ENCODE results near the gene ADM2. TPM values are rescaled to one million over a fixed set of nuclear protein-coding genes. Genes with fewer than 3 reads are reported as not detected.

The ADM2 gene
- polyA plus RNA-seq, 10 donors: 0.25 to 0.63 (median 0.39) TPM

- DNase-seq: no peak
These were observed 14.0 kb upstream of the ADM2 start for GRCh38 chr22:50467341-50467740.

GRCh38 chr22:50467773-50468440, 13.4 kb upstream of the ADM2 start:
- no peak for DNase-seq

DNA sequence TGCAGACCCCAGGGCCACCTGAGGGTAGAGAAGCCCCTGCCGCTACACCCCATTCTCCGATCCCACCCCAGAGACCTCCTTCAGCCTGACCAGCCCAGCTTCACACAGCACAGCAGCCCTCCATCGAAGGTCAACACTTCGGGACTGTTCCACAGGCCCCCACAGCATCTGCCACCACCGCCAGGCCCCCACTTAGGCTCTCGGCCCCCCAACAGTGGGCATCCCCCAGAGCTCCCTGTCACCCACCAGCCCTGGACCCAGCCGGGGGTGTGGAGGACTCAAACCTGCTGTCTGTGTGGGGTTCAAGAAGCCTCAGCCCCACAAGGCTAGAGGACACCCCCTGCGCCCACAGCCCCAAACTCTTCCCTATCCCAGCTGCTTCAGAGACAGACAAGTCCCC, 12.7 kb upstream of the ADM2 start:
- no peak for DNase-seq

- DNase-seq: no peak
These were observed 11.7 kb upstream of the ADM2 start for GRCh38 chr22:50469377-50470305.

GRCh38 chr22:50470491-50470890, 10.9 kb upstream of the ADM2 start:
- no peak for DNase-seq

DNA sequence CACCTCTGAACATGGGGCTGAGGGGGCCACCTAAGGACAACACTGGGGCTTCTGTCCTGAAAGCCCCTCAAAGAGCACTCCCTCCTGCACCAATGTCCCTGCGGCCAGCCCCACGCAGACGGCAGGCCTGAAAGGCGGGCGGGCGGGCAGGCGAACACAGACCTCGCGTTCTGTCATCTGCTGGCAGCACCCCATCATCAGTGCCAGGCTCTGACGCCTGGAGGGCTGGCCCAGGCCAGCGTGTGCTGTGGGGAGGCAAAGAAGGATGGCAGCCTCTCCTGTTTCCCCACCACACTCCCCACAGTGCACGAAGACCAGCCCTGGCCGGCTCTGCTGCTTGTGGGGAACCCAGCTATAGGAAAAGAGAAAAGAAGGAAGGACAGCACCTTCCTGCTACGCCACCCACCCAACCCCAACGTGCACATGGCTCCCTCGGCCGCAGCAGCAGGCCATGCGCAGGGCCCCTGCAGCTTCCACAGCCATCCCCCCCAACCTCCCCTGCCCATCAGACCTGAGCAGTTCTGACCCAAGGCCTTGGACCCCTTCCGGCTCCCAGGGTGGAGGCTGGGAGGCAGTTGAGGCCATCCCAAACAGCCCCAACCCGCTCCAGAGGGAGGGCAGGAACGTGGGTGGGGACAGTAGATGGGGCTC, 10.0 kb upstream of the ADM2 start:
- no peak for DNase-seq

GRCh38 chr22:50471962-50472361, 9.4 kb upstream of the ADM2 start:
- no peak for DNase-seq

DNA sequence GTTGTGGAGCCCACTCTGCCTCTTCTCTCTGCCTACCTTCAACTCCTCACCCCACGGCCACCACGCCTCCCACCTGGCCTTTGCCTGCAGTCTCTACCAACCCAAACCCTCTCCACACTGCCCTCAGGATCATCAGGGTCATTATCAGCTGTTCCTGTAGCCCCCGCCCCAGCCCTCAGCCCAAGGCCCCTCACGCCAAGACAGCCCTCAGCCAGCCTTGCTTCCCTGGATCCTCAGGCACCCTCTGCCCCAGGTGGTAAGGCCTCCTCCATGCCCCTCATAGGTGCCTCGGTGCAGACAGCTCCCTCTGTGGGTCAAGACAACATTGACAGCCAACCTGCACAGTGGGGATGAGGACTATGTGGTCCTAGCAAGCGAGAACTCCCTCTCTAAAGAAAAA, 8.3 kb upstream of the ADM2 start:
- DNase-seq: no peak

DNA sequence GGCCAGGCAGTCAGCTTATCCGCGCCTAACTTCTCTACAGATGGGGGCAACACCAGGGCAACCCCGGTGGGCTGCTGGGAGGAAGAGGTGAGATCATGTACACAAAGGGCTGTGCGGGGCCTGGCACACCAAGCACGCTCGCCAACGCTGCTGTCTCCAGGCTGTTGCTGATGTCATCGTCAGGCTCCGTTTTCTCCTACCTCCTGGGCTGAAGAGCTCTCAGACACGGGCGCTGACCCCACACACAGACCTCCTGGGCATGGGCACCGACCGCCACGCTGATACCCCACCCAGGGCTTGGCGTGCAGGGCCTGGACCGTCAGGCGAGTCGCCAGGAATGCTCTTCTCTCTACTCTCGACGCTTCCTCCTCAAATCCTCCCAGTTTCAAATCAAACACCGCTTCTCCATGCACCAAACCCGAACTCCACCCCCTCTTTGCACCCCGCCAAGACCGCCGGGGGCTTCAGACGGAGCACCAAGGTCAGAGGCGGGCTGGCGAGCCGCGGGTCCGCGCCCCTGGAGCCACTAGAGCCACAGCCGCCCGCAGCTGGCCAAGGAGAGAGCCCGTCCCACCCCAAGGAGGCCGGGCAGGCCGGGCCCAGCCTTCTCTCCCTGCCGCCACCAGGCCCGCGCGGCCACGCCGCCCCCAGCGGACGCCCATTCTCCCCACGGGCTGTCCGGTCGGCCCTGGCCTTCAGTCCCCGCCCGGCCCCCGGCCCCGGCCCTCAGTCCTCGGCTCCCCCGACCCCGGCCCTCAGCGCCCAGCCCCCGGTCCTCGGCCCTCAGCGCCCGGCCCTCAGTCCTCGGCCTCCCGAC, 7.3 kb upstream of the ADM2 start:
- peak in 2 of 3 donors; percentile 15 to 61 for DNase-seq

- DNase-seq: peak; percentile 91 to 97 (median 97)
These were observed 6.4 kb upstream of the ADM2 start, which contains the start of gene SBF1 for GRCh38 chr22:50474710-50475651. Gene SBF1 (minus strand): TSS chr22:50475035. CDS start chr22:50474840, 195 bp downstream.

DNA sequence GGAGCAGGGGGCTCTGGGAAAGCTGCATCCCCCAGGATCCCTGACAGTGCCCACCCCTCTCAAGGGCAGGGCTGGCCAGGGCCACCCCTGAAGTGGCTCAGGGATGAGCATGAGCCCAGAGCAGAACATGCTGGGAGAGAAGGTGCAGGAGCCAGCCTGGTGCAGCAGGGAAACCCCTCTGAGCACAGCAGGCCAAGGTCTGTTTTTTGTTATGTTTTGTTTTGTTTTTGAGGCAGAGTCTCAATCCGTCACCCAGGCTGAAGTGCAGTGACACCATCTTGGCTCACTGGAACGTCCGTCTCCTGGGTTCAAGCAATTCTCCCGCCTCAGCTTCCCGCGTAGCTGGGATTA, 5.7 kb upstream of the ADM2 start:
- no peak for DNase-seq

DNA sequence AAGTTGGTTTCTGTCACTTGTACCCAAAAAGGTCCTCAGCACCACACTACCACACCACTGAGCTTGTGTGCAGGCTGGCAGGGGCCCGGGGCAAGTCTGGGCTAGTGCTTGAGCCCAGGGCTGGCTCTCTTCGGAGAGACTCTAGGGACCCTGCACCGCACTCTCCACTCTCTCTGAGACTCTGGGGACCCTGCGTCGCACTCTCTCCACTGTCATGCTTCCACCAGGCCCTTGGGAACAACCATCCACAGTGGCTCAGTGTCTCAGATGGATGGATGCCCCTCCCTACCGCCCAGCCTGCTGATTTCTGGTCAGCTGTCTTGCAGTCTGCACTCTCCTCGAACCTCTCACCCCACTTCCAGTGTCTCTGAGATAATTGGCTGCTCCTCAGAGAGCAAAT, 4.5 kb upstream of the ADM2 start:
- DNase-seq: no peak

DNA sequence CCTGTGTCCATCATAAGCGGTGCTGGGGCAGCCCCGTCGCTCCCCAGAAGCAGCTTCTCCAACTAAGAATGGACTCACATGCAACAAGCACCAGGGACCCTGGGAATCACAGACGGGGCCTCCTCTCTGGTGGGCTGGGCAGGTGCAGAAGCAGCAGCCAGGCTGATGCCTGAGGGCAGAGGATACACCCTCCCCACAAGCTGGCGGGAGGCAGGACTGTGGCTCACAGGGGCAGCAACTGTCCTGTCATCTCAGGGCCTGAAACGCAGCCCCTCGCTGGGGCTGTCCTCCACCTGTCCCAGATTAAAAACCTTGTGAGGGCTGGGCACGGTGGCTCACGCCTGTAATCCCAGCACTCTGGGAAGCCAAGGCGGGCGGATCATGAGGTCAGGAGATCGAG, 3.4 kb upstream of the ADM2 start:
- DNase-seq: no peak

DNA sequence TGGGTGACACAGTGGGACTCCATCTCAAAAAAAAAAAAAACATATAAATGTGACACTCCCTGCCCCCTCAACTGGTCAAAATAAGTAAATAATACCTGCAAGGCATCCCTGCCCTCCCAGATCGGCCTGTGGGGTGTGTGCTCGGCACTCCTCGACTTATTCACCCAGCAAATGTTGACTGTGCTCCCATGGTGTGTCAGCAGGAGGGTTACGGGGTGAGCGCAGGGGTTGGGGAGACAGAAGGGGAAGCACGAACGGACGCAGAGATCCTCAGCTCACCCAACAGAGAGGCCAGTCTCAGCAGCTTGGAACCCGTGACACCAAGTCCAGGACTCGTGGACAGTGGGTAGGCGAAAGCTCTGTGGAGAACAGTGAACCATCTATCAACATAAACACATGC, 1.6 kb upstream of the ADM2 start:
- DNase-seq: no peak

- DNase-seq: no peak
These were observed 301 bp upstream of the ADM2 start for GRCh38 chr22:50481045-50481439.

DNA sequence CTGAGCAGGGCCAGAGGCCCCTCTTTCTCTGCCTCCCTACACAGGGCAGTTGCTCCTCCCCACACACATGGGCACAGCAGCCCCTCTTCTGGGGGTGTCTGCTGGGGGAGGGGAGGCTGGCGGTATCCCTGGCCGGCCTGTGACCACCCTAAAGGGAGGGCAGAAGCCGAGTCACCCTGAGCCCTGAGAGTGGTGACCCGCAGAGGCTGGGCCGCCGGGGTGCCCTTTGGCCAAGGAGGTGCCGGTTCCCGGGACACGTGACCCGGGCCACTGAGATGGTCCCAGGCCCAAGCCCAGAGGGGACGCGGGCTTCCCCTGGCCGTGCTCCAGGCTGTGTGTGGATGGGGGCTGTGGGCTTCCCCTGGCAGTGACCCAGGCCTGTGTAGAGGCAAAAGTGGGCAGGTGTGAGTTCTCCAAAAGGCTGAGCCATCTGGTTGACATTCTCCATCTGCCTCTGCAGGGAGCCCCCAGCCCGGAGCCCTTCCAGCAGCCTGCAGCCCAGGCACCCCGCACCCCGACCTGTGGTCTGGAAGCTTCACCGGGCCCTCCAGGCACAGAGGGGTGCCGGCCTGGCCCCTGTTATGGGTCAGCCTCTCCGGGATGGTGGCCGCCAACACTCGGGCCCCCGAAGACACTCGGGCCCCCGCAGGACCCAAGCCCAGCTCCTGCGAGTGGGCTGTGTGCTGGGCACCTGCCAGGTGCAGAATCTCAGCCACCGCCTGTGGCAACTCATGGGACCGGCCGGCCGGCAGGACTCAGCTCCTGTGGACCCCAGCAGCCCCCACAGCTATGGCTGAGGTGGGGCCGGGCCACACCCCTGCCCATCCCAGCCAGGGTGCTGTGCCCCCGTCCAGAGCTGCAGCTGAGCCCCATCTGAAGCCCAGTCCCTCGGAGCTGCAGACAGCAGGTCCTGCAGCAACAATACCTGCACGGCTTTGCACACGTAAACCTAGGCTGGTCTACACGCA, 1.0 kb downstream of the ADM2 start:
- DNase-seq: no peak

DNA sequence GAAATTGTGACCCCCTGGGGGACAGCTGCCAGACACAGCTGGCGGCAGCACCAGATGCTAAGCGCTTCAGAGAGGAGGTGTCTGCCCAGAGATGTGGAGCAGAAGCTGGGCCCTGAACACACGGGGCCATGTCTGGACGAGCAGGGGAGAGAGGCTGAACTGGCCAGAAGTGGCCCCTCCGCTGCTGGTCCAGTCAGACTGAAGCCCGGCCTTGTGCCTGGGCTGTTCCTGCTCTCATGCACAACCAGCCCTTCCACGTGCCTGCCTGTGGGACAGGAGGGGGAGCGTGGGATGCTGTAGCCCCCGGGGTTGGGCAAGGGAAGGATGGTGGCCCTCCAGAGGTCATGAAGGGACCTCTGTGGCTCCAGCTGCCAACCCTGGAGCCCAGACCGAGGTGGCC, 1.8 kb downstream of the ADM2 start:
- no peak for DNase-seq

GRCh38 chr22:50483556-50483955, 2.2 kb downstream of the ADM2 start:
- no peak for DNase-seq

Measured in muscle of back (tissue), 11 donors.